Measurements from ENCODE around the gene SOX13.
"Not testable (repeated sequence)": the region's sequence is repeated elsewhere in the genome, so short reads cannot be mapped to it uniquely, and the experiment has no call there.

The SOX13 gene

GRCh38 chr1:204041232-204041767, 31.6 kb upstream of the SOX13 start:
- FAIRE-seq: no peak
- no peak for DNase-seq (ENCODE audit: insufficient read length, low spot score)
- TF ChIP-seq POLR2A (IDR thresholded peaks at IDR 0.05; ENCODE audit: low read depth, low read length) (no peak), TAF1 (IDR thresholded peaks at IDR 0.05; ENCODE audit: low read depth, low read length) (no peak)

- FAIRE-seq: no peak
- TF ChIP-seq TAF1 (IDR thresholded peaks at IDR 0.05; ENCODE audit: low read depth, low read length) (no peak), POU2F2 (IDR thresholded peaks at IDR 0.05; ENCODE audit: low read depth, low read length) (no peak), POLR2A (IDR thresholded peaks at IDR 0.05; ENCODE audit: low read depth, low read length) (no peak), SPI1 (IDR thresholded peaks at IDR 0.05; ENCODE audit: low read depth, low read length) (no peak), POLR2AphosphoS5 (IDR thresholded peaks at IDR 0.05; ENCODE audit: low read depth, low read length) (no peak), PAX5 (IDR thresholded peaks at IDR 0.05; ENCODE audit: insufficient read depth, low read length, severe bottlenecking) (no peak)
- DNase-seq (ENCODE audit: insufficient read length, low spot score): no peak
These were observed 31.0 kb upstream of the SOX13 start for GRCh38 chr1:204041803-204042505.

DNA sequence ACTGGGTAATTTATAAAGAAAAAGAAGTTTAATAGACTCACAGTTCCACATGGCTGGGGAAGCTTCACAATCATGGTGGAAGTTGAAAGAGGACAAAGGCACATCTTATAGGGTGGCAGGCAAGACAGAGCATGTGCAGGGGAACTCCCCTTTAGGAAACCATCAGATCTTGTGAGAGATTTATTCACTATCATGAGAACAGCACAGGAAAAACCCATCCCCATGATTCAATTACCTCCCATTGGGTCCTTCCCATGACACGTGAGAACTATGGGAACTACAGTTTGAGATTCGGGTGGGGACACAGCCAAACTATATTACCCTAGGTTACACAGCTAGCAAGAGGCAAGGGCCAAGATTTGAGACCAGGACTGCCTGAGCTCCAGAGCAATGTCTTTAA, 30.4 kb upstream of the SOX13 start:
- no peak for FAIRE-seq
- no peak for DNase-seq (ENCODE audit: insufficient read length, low spot score)
- TF ChIP-seq POU2F2 (IDR thresholded peaks at IDR 0.05; ENCODE audit: low read depth, low read length): no peak
- no peak for TF ChIP-seq SPI1 (IDR thresholded peaks at IDR 0.05; ENCODE audit: low read depth, low read length)
- no peak for TF ChIP-seq PAX5 (IDR thresholded peaks at IDR 0.05; ENCODE audit: insufficient read depth, low read length, severe bottlenecking)
- TF ChIP-seq POLR2AphosphoS5 (IDR thresholded peaks at IDR 0.05; ENCODE audit: low read depth, low read length): no peak
- TF ChIP-seq POLR2A (IDR thresholded peaks at IDR 0.05; ENCODE audit: low read depth, low read length): no peak
- no peak for TF ChIP-seq TAF1 (IDR thresholded peaks at IDR 0.05; ENCODE audit: low read depth, low read length)

- no peak for TF ChIP-seq POLR2AphosphoS5 (IDR thresholded peaks at IDR 0.05; ENCODE audit: low read depth, low read length)
- TF ChIP-seq POLR2A (IDR thresholded peaks at IDR 0.05; ENCODE audit: low read depth, low read length): no peak
- no peak for TF ChIP-seq TAF1 (IDR thresholded peaks at IDR 0.05; ENCODE audit: low read depth, low read length)
- TF ChIP-seq SPI1 (IDR thresholded peaks at IDR 0.05; ENCODE audit: low read depth, low read length): no peak
- no peak for TF ChIP-seq POU2F2 (IDR thresholded peaks at IDR 0.05; ENCODE audit: low read depth, low read length)
- TF ChIP-seq PAX5 (IDR thresholded peaks at IDR 0.05; ENCODE audit: insufficient read depth, low read length, severe bottlenecking): no peak
- DNase-seq (ENCODE audit: insufficient read length, low spot score): no peak
- FAIRE-seq: no peak
These were observed 29.2 kb upstream of the SOX13 start for GRCh38 chr1:204043680-204044079.

- DNase-seq (ENCODE audit: insufficient read length, low spot score) (no peak), FAIRE-seq (no peak)
- no peak for TF ChIP-seq SPI1 (IDR thresholded peaks at IDR 0.05; ENCODE audit: low read depth, low read length)
- TF ChIP-seq TAF1 (IDR thresholded peaks at IDR 0.05; ENCODE audit: low read depth, low read length): no peak
- TF ChIP-seq POLR2AphosphoS5 (IDR thresholded peaks at IDR 0.05; ENCODE audit: low read depth, low read length): no peak
- TF ChIP-seq POU2F2 (IDR thresholded peaks at IDR 0.05; ENCODE audit: low read depth, low read length): no peak
- no peak for TF ChIP-seq PAX5 (IDR thresholded peaks at IDR 0.05; ENCODE audit: insufficient read depth, low read length, severe bottlenecking)
- TF ChIP-seq POLR2A (IDR thresholded peaks at IDR 0.05; ENCODE audit: low read depth, low read length): no peak
These were observed 28.5 kb upstream of the SOX13 start for GRCh38 chr1:204044448-204044847.

DNA sequence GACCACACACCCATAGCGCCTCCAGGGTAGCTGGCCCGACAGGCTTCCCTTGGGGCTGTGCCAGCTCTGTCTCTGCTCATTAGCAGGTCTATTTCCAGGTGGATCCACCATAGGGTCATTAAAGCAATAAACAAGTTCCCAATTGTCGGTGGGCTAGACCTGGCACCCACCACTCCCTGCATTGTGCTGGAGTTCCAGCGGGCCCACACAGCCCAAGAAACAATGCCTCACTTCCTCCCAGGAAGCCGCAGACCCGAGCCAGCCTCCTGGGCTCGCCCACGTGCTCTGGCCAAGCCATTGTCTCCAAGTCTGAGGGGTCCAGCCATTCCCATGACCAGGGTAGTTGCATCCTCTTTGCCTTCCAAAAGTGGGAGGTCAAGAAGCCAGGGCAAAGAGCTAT, 27.5 kb upstream of the SOX13 start:
- TF ChIP-seq SPI1 (IDR thresholded peaks at IDR 0.05; ENCODE audit: low read depth, low read length): no peak
- no peak for TF ChIP-seq TAF1 (IDR thresholded peaks at IDR 0.05; ENCODE audit: low read depth, low read length)
- no peak for TF ChIP-seq POLR2AphosphoS5 (IDR thresholded peaks at IDR 0.05; ENCODE audit: low read depth, low read length)
- no peak for TF ChIP-seq POU2F2 (IDR thresholded peaks at IDR 0.05; ENCODE audit: low read depth, low read length)
- TF ChIP-seq POLR2A (IDR thresholded peaks at IDR 0.05; ENCODE audit: low read depth, low read length): no peak
- TF ChIP-seq PAX5 (IDR thresholded peaks at IDR 0.05; ENCODE audit: insufficient read depth, low read length, severe bottlenecking): no peak
- FAIRE-seq: no peak
- no peak for DNase-seq (ENCODE audit: insufficient read length, low spot score)

DNA sequence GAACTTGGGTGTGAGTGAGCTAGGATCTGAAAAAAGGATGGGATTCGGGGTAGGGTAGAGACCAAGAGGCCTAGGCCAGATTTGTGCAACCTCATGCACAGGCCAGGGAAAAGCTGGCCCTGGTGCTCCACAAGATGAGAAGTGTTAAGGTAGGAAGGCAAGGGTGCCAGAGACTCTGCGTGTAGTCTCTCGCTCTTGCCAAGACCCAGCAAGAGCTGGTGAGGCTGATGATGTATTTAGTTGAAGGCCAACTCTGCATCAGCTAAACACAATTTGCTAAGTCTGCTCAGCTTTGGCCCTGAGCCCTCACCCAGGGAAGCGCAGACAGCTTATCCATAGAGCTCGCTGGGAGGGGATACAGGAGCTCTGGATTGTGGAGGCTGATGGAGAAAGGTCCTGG, 26.6 kb upstream of the SOX13 start:
- no peak for DNase-seq (ENCODE audit: insufficient read length, low spot score)
- FAIRE-seq: no peak
- TF ChIP-seq TAF1 (IDR thresholded peaks at IDR 0.05; ENCODE audit: low read depth, low read length) (no peak), SPI1 (IDR thresholded peaks at IDR 0.05; ENCODE audit: low read depth, low read length) (no peak), PAX5 (IDR thresholded peaks at IDR 0.05; ENCODE audit: insufficient read depth, low read length, severe bottlenecking) (no peak)

DNA sequence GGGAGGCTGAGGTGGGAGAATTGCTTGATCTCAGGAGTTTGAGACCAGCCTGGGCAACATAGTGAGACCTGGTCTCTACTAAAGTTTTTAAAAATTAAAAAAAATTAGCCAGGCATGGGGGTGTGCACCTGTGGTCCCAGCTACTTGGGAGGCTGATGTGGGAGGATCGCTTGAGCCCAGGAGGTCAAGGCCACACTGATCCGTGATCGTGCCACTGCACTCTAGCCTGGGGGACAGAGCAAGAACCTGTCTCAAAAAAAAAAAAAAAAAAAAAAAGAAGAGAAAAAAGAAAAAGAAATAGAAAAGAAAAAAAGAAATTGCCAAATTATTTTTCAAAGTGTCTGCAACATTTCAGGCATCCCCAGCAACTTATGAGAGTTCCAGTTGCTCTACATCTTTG, 24.1 kb upstream of the SOX13 start:
- not testable (repeated sequence) for DNase-seq (ENCODE audit: insufficient read length, low spot score); FAIRE-seq

DNA sequence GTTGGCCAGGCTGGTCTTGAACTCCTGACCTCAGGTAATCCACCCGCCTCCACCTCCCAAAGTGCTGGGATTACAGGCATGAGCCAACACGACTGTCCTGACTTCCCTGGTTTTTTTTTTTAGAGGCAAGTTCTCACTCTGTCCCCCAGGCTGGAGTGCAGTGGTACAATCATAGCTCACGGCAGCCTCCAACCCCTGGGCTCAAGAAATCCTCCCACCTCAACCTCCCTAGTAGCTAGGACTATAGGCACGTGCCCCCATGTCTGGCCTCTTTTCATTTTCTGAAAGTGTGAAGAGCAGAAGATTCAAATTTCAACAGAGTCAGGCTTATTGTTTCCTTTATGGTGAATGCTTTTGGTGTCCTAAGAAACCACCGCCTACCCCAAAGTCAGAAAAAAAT, 21.7 kb upstream of the SOX13 start:
- no peak for FAIRE-seq
- TF ChIP-seq POLR2A (IDR thresholded peaks at IDR 0.05; ENCODE audit: low read depth, low read length): no peak
- TF ChIP-seq PAX5 (IDR thresholded peaks at IDR 0.05; ENCODE audit: insufficient read depth, low read length, severe bottlenecking): no peak
- TF ChIP-seq SPI1 (IDR thresholded peaks at IDR 0.05; ENCODE audit: low read depth, low read length): no peak
- no peak for TF ChIP-seq POLR2AphosphoS5 (IDR thresholded peaks at IDR 0.05; ENCODE audit: low read depth, low read length)
- no peak for TF ChIP-seq TAF1 (IDR thresholded peaks at IDR 0.05; ENCODE audit: low read depth, low read length)
- no peak for TF ChIP-seq POU2F2 (IDR thresholded peaks at IDR 0.05; ENCODE audit: low read depth, low read length)
- DNase-seq (ENCODE audit: insufficient read length, low spot score): no peak

GRCh38 chr1:204051718-204052117, 21.2 kb upstream of the SOX13 start:
- no peak for TF ChIP-seq SPI1 (IDR thresholded peaks at IDR 0.05; ENCODE audit: low read depth, low read length)
- no peak for TF ChIP-seq PAX5 (IDR thresholded peaks at IDR 0.05; ENCODE audit: insufficient read depth, low read length, severe bottlenecking)
- no peak for TF ChIP-seq TAF1 (IDR thresholded peaks at IDR 0.05; ENCODE audit: low read depth, low read length)
- TF ChIP-seq POU2F2 (IDR thresholded peaks at IDR 0.05; ENCODE audit: low read depth, low read length): no peak
- no peak for TF ChIP-seq POLR2A (IDR thresholded peaks at IDR 0.05; ENCODE audit: low read depth, low read length)
- TF ChIP-seq POLR2AphosphoS5 (IDR thresholded peaks at IDR 0.05; ENCODE audit: low read depth, low read length): no peak
- FAIRE-seq: no peak
- no peak for DNase-seq (ENCODE audit: insufficient read length, low spot score)
